ENCODE data around the gene GCN1. TPM values are rescaled to one million over a fixed set of nuclear protein-coding genes. Genes with fewer than 3 reads are reported as not detected.

Gene GCN1
- total RNA-seq, 4 donors from 2014 or later: 39.5 to 117 (median 63.7) TPM

GRCh38 chr12:120172053-120172452, 22.5 kb downstream of the GCN1 start:
- Histone ChIP-seq H3K27me3 (no peaks in the 10 kb centered on the region), H3K27ac (no peak overlapping the region)
- TF ChIP-seq, protein P1, sequence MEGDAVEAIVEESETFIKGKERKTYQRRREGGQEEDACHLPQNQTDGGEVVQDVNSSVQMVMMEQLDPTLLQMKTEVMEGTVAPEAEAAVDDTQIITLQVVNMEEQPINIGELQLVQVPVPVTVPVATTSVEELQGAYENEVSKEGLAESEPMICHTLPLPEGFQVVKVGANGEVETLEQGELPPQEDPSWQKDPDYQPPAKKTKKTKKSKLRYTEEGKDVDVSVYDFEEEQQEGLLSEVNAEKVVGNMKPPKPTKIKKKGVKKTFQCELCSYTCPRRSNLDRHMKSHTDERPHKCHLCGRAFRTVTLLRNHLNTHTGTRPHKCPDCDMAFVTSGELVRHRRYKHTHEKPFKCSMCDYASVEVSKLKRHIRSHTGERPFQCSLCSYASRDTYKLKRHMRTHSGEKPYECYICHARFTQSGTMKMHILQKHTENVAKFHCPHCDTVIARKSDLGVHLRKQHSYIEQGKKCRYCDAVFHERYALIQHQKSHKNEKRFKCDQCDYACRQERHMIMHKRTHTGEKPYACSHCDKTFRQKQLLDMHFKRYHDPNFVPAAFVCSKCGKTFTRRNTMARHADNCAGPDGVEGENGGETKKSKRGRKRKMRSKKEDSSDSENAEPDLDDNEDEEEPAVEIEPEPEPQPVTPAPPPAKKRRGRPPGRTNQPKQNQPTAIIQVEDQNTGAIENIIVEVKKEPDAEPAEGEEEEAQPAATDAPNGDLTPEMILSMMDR (IDR thresholded peaks at IDR 0.05): no peak
- TF ChIP-seq POLR2A (IDR thresholded peaks at IDR 0.05): no peak

GRCh38 chr12:120170631-120171030, 23.9 kb downstream of the GCN1 start:
- Histone ChIP-seq H3K27ac (no peak overlapping the region), H3K4me3 (no peak overlapping the region), H3K36me3 (peaks cover 38 to 100% (median 71%) of the 10 kb centered on the region in 3 donors), H3K4me1 (no peaks in the 10 kb centered on the region), H3K9me3 (no peaks in the 10 kb centered on the region), H3K27me3 (no peaks in the 10 kb centered on the region)
- no peak for DNase-seq
- 86 to 89% methylated on average over 4 to 5 of the region's 7 CpGs for WGBS, 2 donors
- intact Hi-C loops (cut with DNase I): no loop called here
- TF ChIP-seq, protein P1 (IDR thresholded peaks at IDR 0.05): no peak
- no peak for TF ChIP-seq POLR2A (IDR thresholded peaks at IDR 0.05)

More at GRCh38 chr12:120172053-120172452, 22.5 kb downstream of the GCN1 start:
- no peaks in the 10 kb centered on the region for H3K9me3 ChIP-seq
- H3K4me1 ChIP-seq: no peaks in the 10 kb centered on the region
- 94 to 96% methylated on average over 3 of the region's 3 CpGs for WGBS, 2 donors
- intact Hi-C loops (cut with DNase I): no loop called here
- DNase-seq: no peak
- peaks cover 44 to 100% (median 80%) of the 10 kb centered on the region in 3 donors for H3K36me3 ChIP-seq
- H3K4me3 ChIP-seq: no peak overlapping the region

DNA sequence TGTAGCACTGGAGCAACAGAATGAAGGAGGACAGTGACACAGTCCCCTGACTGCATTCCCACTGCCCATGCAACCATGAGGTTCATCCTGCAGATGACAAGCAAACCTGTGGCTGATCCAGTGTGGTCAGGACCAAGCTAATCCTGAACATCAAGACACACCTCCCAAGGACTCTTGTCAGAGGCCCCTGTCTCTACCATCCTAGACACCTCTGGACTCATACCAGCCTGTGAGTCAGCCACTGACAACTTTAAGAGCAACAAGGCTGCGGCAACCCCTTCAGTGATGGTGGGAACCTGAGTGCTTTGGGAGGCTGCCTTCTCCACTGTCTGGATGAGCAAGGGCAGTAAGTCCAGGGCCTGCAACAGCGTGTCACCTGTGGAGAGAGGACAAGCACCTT, 24.6 kb downstream of the GCN1 start:
- Histone ChIP-seq H3K4me1 (no peaks in the 10 kb centered on the region), H3K4me3 (no peak overlapping the region), H3K36me3 (peaks cover 38 to 100% (median 66%) of the 10 kb centered on the region in 3 donors), H3K27ac (no peak overlapping the region), H3K9me3 (no peaks in the 10 kb centered on the region), H3K27me3 (no peaks in the 10 kb centered on the region)
- 94 to 100% methylated on average over 2 of the region's 2 CpGs for WGBS, 2 donors
- TF ChIP-seq, protein P1 (IDR thresholded peaks at IDR 0.05): no peak
- TF ChIP-seq POLR2A (IDR thresholded peaks at IDR 0.05): no peak
- DNase-seq: no peak
- intact Hi-C loops (cut with DNase I): no loop called here

DNA sequence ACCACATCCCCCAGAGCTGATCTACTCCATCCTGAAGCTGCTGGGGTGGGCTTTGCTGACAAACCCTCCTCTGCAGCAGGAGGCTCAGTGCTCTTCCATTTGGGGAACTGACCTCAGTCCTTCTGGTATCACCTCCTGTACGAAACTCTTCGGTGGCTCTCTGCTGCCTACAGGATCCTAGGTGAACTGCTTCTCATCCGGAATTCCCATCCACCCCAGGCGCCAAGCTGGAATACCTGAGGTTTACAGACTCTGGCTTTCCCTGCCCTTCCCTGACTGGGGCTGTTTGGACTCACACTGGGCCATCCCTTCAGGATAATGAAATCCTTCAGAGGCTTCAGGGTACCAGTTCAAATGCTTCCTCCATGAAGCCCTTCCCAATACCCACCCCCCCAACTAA, 26.2 kb downstream of the GCN1 start:
- H3K4me1 ChIP-seq: no peaks in the 10 kb centered on the region
- peaks cover 29 to 100% (median 67%) of the 10 kb centered on the region in 3 donors for H3K36me3 ChIP-seq
- intact Hi-C loops (cut with DNase I): no loop called here
- DNase-seq: no peak
- no peak for TF ChIP-seq POLR2A (IDR thresholded peaks at IDR 0.05)
- TF ChIP-seq, protein P1 (IDR thresholded peaks at IDR 0.05): no peak
- no peak overlapping the region for H3K4me3 ChIP-seq
- 100% methylated on average over 4 of the region's 4 CpGs for whole genome bisulfite sequencing, 2 donors
- H3K27ac ChIP-seq: no peak overlapping the region
- no peaks in the 10 kb centered on the region for H3K27me3 ChIP-seq
- no peaks in the 10 kb centered on the region for H3K9me3 ChIP-seq

DNA sequence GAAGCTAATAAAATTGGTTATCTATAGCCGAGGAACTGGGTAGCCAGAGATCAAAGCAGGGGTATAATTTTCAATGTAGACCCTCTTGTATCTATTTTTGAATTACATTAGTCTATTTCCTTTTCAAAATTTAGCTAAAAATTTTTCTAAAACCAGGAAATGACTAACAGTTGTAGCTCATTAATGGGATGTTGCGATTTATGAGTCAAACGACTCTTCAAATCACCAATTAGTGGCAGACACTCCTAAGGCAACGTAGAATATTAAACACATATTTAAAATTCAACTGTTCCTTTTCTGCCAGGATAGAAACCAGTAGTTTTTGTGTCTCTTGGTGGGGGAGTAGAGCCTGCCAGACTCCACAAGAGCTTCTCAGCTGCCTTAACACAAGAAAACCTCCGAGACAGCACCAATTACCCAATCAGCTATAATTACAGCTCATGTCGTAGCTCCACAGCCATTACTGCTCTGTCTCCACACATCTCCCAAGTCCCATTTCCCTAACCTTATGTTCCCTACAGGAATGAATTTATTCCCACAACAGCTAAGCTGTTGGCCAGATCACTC, 26.9 kb downstream of the GCN1 start:
- intact Hi-C loops (cut with DNase I): no loop called here
- Histone ChIP-seq H3K4me3 (no peak overlapping the region), H3K9me3 (no peaks in the 10 kb centered on the region), H3K36me3 (peaks cover 32 to 100% (median 67%) of the 10 kb centered on the region in 3 donors), H3K27ac (no peak overlapping the region), H3K4me1 (no peaks in the 10 kb centered on the region), H3K27me3 (no peaks in the 10 kb centered on the region)
- 71 to 78% methylated on average over 6 of the region's 6 CpGs for WGBS, 2 donors
- no peak for DNase-seq
- no peak for TF ChIP-seq POLR2A (IDR thresholded peaks at IDR 0.05)
- TF ChIP-seq, protein P1 (IDR thresholded peaks at IDR 0.05): no peak
